ENCODE data around the gene FGF23.

FGF23 gene

DNA sequence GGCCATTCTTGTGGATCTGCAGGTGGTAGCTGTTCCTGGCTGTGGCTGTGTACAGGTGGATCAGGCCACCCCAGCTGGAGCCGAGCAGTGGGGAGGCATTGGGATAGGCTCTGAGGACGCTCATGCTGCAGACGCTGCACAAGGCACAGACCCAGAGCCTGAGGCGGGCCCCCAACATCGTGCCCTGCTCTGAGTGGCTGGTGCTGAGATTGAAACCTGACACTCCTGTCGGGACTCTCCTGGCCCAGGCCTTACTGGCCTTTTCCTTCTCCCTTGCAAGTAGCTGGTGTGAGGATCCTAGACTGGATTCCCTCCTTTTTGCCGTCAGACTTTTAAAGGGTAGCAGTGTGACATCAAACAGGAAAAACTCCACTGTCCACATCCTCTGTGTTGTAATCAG is at the start of gene FGF23:
TSS of gene FGF23 (minus strand) at position 308 of the 400 bp plus-strand sequence. CDS start at position 178, 130 bp downstream.
- H3K27me3 ChIP-seq, result peaks cover 0 to 6% of the 10 kb centered on the region in 2 donors
- H3K36me3 ChIP-seq, result no peaks in the 10 kb centered on the region
- H3K4me1 ChIP-seq, result no peaks in the 10 kb centered on the region
- H3K27ac ChIP-seq, result no peak within 1 kb of the TSS
- no peak for DNase-seq
- no peaks in the 10 kb centered on the region for H3K9me3 ChIP-seq
- no peak within 1 kb of the TSS for H3K4me3 ChIP-seq
- intact Hi-C loops (cut with DNase I; ENCODE audit: low total_unique reads), result no loop called here
- no peak for TF ChIP-seq CTCF (IDR thresholded peaks at IDR 0.05)

- H3K4me3 ChIP-seq, result no peak overlapping the region
- no peak for DNase-seq
- TF ChIP-seq CTCF (IDR thresholded peaks at IDR 0.05), result no peak
- no peaks in the 10 kb centered on the region for H3K4me1 ChIP-seq
- intact Hi-C loops (cut with DNase I; ENCODE audit: low total_unique reads), result no loop called here
- H3K9me3 ChIP-seq, result no peaks in the 10 kb centered on the region
- no peak overlapping the region for H3K27ac ChIP-seq
- no peaks in the 10 kb centered on the region for H3K36me3 ChIP-seq
- no peaks in the 10 kb centered on the region for H3K27me3 ChIP-seq
These were observed 44.9 kb upstream of the FGF23 start for GRCh38 chr12:4424422-4424821.

DNA sequence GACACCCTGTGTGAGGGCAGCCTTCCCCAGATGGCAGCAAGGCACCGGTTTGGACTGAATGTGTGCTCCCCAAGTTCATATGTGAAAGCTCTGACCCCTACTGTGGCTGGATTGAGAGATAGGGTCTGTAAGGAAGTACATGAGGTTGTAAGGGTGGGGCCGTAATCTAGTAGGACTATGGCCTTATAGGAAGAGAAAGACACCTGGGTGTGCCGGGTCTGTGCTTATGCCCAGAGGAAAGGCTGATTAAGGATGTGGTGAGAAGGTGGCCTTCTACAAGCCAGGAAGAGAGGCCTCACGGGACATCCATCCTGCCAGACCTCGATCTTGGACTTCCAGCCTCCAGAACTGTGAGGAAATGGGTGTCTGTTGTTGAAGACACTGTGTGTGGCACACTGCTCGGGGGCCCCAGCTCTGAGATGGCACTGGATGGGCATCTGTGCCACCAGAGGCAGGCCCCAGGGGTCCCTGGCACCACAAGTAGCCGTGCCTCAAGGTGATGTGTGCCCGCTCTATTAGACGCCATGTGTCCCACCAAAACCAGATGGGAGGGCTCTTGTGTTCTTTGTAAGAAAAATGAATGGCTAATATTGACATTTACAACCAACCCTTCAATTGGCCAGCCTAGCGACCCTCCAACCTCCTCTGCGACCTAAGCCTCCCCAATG is 44.1 kb upstream of the FGF23 start:
- Histone ChIP-seq H3K4me3 (no peak overlapping the region), H3K4me1 (no peaks in the 10 kb centered on the region), H3K27me3 (no peaks in the 10 kb centered on the region), H3K9me3 (no peaks in the 10 kb centered on the region), H3K36me3 (no peaks in the 10 kb centered on the region), H3K27ac (no peak overlapping the region)
- intact Hi-C loops (cut with DNase I; ENCODE audit: low total_unique reads), result no loop called here
- DNase-seq, result no peak
- TF ChIP-seq CTCF (IDR thresholded peaks at IDR 0.05), result no peak

DNA sequence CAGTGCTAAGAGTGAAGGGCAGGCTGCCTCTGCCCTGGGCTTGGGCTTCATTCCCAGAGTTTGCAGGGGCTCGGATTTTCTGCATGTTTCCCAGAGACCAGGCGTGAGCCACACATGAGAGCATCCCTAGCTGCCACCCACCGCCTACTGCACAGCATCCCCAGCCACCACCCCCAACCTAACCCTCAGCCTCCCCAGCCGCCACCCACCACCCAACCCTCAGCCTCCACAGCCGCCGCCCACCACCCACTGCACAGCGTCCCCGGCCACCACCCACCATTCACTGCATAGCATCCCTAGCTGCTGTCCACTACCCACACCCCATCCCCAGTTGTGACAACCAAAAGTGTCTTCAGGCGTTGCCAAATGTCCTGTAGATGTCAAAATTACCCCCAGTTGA is 43.5 kb upstream of the FGF23 start:
- Histone ChIP-seq H3K27ac (no peak overlapping the region), H3K27me3 (peaks cover 0 to under 1% of the 10 kb centered on the region in 2 donors), H3K4me1 (no peaks in the 10 kb centered on the region), H3K36me3 (no peaks in the 10 kb centered on the region), H3K4me3 (no peak overlapping the region), H3K9me3 (no peaks in the 10 kb centered on the region)
- intact Hi-C loops (cut with DNase I; ENCODE audit: low total_unique reads), result no loop called here
- TF ChIP-seq CTCF (IDR thresholded peaks at IDR 0.05), result no peak
- no peak for DNase-seq

DNA sequence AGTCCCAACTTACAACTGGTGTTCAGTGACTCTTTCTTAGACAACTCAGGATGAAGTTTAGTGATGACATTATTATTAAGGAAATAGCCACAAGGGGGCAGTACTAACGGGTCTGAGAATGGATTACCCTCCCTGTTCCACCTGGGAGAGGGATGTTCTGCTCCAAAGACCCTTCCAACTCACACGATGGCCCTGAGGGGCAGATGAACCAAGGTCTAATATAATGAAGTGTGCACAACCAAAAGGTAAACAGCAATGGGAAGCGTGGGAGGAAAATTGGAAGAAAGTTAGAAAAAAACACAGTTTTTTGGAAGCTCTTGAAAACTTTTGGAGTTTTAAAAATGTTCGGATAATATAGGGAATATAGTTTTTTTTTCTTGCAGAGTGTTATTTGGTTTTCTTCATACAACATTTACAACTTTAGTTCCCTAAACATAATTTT is 42.1 kb upstream of the FGF23 start:
- no peak for DNase-seq
- Histone ChIP-seq H3K4me3 (no peak overlapping the region), H3K27me3 (peaks cover 0 to 6% of the 10 kb centered on the region in 2 donors), H3K36me3 (no peaks in the 10 kb centered on the region), H3K27ac (no peak overlapping the region), H3K9me3 (no peaks in the 10 kb centered on the region), H3K4me1 (no peaks in the 10 kb centered on the region)
- peak; percentile 29 to 38 for TF ChIP-seq CTCF (IDR thresholded peaks at IDR 0.05)
- intact Hi-C loops (cut with DNase I; ENCODE audit: low total_unique reads), result no loop called here
